ENCODE results near the gene BMPR1B.
"Not testable (repeated sequence)": the region's sequence is repeated elsewhere in the genome, so short reads cannot be mapped to it uniquely, and the experiment has no call there.

The BMPR1B gene

GRCh38 chr4:95050980-95051701 lies 293.4 kb downstream of the BMPR1B start:
- TF ChIP-seq, protein P1, sequence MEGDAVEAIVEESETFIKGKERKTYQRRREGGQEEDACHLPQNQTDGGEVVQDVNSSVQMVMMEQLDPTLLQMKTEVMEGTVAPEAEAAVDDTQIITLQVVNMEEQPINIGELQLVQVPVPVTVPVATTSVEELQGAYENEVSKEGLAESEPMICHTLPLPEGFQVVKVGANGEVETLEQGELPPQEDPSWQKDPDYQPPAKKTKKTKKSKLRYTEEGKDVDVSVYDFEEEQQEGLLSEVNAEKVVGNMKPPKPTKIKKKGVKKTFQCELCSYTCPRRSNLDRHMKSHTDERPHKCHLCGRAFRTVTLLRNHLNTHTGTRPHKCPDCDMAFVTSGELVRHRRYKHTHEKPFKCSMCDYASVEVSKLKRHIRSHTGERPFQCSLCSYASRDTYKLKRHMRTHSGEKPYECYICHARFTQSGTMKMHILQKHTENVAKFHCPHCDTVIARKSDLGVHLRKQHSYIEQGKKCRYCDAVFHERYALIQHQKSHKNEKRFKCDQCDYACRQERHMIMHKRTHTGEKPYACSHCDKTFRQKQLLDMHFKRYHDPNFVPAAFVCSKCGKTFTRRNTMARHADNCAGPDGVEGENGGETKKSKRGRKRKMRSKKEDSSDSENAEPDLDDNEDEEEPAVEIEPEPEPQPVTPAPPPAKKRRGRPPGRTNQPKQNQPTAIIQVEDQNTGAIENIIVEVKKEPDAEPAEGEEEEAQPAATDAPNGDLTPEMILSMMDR (IDR thresholded peaks at IDR 0.05; ENCODE audit: low read depth, low read length) = no peak
- no peak for DNase-seq (ENCODE audit: extremely low read depth, low read depth)

DNA sequence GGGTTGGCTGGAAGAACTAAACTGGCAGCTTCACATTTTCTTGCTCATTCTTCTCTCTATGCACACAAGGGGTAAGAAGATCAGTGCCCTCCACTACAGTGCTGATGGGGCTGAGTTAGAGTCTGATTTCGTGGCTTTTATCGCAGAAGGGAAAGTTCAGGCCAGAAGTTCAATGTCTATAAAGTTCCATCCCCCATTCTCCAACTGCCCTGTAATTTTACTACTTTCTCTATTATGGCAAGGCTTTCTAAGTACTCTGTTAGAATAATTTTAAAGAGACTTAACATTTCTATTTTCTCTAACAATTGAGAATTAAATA lies 293.9 kb downstream of the BMPR1B start:
- TF ChIP-seq, protein P1 (IDR thresholded peaks at IDR 0.05; ENCODE audit: low read depth, low read length) = no peak
- DNase-seq (ENCODE audit: extremely low read depth, low read depth) = no peak

GRCh38 chr4:95058991-95059390 lies 301.2 kb downstream of the BMPR1B start:
- TF ChIP-seq, protein P1 (IDR thresholded peaks at IDR 0.05; ENCODE audit: low read depth, low read length) = no peak
- DNase-seq (ENCODE audit: extremely low read depth, low read depth) = no peak

DNA sequence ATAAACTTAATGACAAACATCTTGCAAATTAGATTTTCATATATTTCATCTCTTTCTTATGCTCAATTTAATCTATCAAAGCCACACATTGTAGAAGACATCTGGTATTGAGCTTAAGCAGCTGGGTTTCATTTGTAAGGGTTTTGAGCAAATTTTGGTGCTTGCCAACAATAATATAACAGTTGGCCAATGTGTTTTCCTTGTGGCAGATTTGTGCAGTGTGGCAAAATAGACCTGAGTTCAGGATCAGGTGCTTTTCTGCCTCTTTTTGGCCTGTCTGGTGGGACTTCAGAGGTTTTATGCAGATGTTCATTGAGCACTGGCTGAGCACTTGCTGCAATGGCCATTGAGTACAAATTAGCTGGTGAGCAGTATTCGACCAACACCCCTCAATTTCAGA lies 301.9 kb downstream of the BMPR1B start:
- no peak for DNase-seq (ENCODE audit: extremely low read depth, low read depth)

GRCh38 chr4:95061220-95061619 lies 303.5 kb downstream of the BMPR1B start:
- TF ChIP-seq, protein P1 (IDR thresholded peaks at IDR 0.05; ENCODE audit: low read depth, low read length) = no peak
- DNase-seq (ENCODE audit: extremely low read depth, low read depth) = no peak

More for the DNA sequence above, 301.9 kb downstream of the BMPR1B start:
- TF ChIP-seq, protein P1 (IDR thresholded peaks at IDR 0.05; ENCODE audit: low read depth, low read length) = no peak

- DNase-seq (ENCODE audit: extremely low read depth, low read depth) = not testable (repeated sequence)
Observed at GRCh38 chr4:95061801-95062200, 304.0 kb downstream of the BMPR1B start.

GRCh38 chr4:95066050-95066449 lies 308.3 kb downstream of the BMPR1B start:
- TF ChIP-seq, protein P1 (IDR thresholded peaks at IDR 0.05; ENCODE audit: low read depth, low read length) = no peak
- DNase-seq (ENCODE audit: extremely low read depth, low read depth) = no peak

- TF ChIP-seq, protein P1 (IDR thresholded peaks at IDR 0.05; ENCODE audit: low read depth, low read length) = no peak
- no peak for DNase-seq (ENCODE audit: extremely low read depth, low read depth)
Observed at GRCh38 chr4:95068401-95068800, 310.6 kb downstream of the BMPR1B start.
